ENCODE measurements around the gene MDC1. TPM values are rescaled to one million over a fixed set of nuclear protein-coding genes. Genes with fewer than 3 reads are reported as not detected.

The MDC1 gene
- total and polyA plus RNA-seq, 2 of the 13 experiments (the other 11 are each of a cell fraction or from before 2014, with no cell fraction given) = 8.4 to 14.0 TPM

GRCh38 chr6:30717129-30717844 lies at the start of gene MDC1 (continued):
- TF ChIP-seq PRDM10 (CRISPR knock-in tag; IDR thresholded peaks at IDR 0.05; ENCODE audit: low read depth) (no peak; the same call in 1 of the 2 replicates), ZNF720 (CRISPR knock-in tag; IDR thresholded peaks at IDR 0.05) (0 out of 2 replicates have a peak, but pooled peaks have one; percentile 68), ZNF230 (CRISPR knock-in tag; IDR thresholded peaks at IDR 0.05) (peak; percentile 91), ZNF782 (CRISPR knock-in tag; IDR thresholded peaks at IDR 0.05; ENCODE audit: borderline replicate concordance) (peak; percentile 93; the same call in 1 of the 2 replicates), GABPA (IDR thresholded peaks at IDR 0.05; ENCODE audit: low read depth, low read length) (peak; percentile 46), GABPA (CRISPR knock-in tag; IDR thresholded peaks at IDR 0.05; ENCODE audit: low read depth) (peak; percentile 89), MEIS2 (CRISPR knock-in tag; IDR thresholded peaks at IDR 0.05) (peak; percentile 90), PRPF4 (IDR thresholded peaks at IDR 0.05; ENCODE audit: low read depth, low read length, poor library complexity, severe bottlenecking) (no peak), RFX1 (IDR thresholded peaks at IDR 0.05) (no peak), ZNF556 (CRISPR knock-in tag; IDR thresholded peaks at IDR 0.05; ENCODE audit: borderline replicate concordance) (peak; percentile 97), MTERF4 (CRISPR knock-in tag; IDR thresholded peaks at IDR 0.05) (0 out of 2 replicates have a peak, but pooled peaks have one; percentile 25), ZNF136 (CRISPR knock-in tag; IDR thresholded peaks at IDR 0.05; ENCODE audit: low read depth) (peak; percentile 60; the same call in 1 of the 2 replicates), SNAPC2 (CRISPR knock-in tag; IDR thresholded peaks at IDR 0.05) (peak; percentile 97), ATF1 (CRISPR knock-in tag; IDR thresholded peaks at IDR 0.05) (peak; percentile 90), RFX3 (CRISPR knock-in tag; IDR thresholded peaks at IDR 0.05) (no peak), PAXIP1 (CRISPR knock-in tag; conservative IDR thresholded peaks at IDR 0.05) (peak; percentile 78), KLF15 (CRISPR knock-in tag; IDR thresholded peaks at IDR 0.05; ENCODE audit: borderline replicate concordance) (no peak; the same call in 1 of the 2 replicates), RBM22 (optimal IDR thresholded peaks at IDR 0.05; ENCODE audit: low read length) (peak; percentile 65), ZFP82 (CRISPR knock-in tag; IDR thresholded peaks at IDR 0.05; ENCODE audit: borderline replicate concordance) (0 out of 2 replicates have a peak, but pooled peaks have one; percentile 65), NR1H2 (CRISPR knock-in tag; IDR thresholded peaks at IDR 0.05; ENCODE audit: borderline replicate concordance, low read depth) (no peak; the same call in 1 of the 2 replicates), SYNCRIP (IDR thresholded peaks at IDR 0.05; ENCODE audit: insufficient read depth, low read depth, low read length) (no peak), HNF4A (CRISPR knock-in tag; IDR thresholded peaks at IDR 0.05) (peak; percentile 26; the same call in 1 of the 2 replicates)

All from HepG2 (cell line).